Esophagus squamous epithelium (tissue), 4 donors: ENCODE data around the gene VILL.

Experiments used
- POLR2A ChIP-seq, 4 donors: fragments of 450-650 bp; IDR thresholded peaks; one replicate each; pipeline ENCODE4 v1.6.1; 2017; ENCODE audit warnings: antibody characterized with exemption in 4 of 4, mild to moderate bottlenecking in 4 of 4, moderate library complexity in 3 of 4
- TF ChIP-seq, protein P1 (sequence below), 6 experiments: fragments of 450-650 bp in 4 of 6; fragments of 200-600 bp in 2 of 6; sonication (generic) in 2 of 6; IDR thresholded peaks; one replicate each; pipeline ENCODE4 v1.5.1; 2016 to 2019; ENCODE audit warnings: antibody characterized with exemption in 6 of 6, mild to moderate bottlenecking in 4 of 6, moderate library complexity in 4 of 6

- TF ChIP-seq, protein P1, sequence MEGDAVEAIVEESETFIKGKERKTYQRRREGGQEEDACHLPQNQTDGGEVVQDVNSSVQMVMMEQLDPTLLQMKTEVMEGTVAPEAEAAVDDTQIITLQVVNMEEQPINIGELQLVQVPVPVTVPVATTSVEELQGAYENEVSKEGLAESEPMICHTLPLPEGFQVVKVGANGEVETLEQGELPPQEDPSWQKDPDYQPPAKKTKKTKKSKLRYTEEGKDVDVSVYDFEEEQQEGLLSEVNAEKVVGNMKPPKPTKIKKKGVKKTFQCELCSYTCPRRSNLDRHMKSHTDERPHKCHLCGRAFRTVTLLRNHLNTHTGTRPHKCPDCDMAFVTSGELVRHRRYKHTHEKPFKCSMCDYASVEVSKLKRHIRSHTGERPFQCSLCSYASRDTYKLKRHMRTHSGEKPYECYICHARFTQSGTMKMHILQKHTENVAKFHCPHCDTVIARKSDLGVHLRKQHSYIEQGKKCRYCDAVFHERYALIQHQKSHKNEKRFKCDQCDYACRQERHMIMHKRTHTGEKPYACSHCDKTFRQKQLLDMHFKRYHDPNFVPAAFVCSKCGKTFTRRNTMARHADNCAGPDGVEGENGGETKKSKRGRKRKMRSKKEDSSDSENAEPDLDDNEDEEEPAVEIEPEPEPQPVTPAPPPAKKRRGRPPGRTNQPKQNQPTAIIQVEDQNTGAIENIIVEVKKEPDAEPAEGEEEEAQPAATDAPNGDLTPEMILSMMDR (IDR thresholded peaks at IDR 0.05): no peak
- TF ChIP-seq POLR2A (IDR thresholded peaks at IDR 0.05): no peak
These were observed 19.8 kb upstream of the VILL start for GRCh38 chr3:37970802-37971201.
